H1 (cell line): ENCODE measurements around the gene KCNN4. TPM values are rescaled to one million over a fixed set of nuclear protein-coding genes. Genes with fewer than 3 reads are reported as not detected.

Source experiments
- CEBPB ChIP-seq: IDR thresholded peaks from 2 replicates; pipeline ENCODE4 v1.6.1; 2012; ENCODE audit warnings: low read depth, low read length
- EP300 ChIP-seq, 2 experiments: IDR thresholded peaks; 1 replicate in 1 of 2; 2 replicates in 1 of 2; pipeline ENCODE4 v1.6.1; 2011 to 2012; ENCODE audit warnings: low read depth in 2 of 2, low read length in 2 of 2, mild to moderate bottlenecking in 2 of 2, borderline replicate concordance in 1 of 2, inconsistent platforms in 1 of 2, moderate library complexity in 1 of 2
- GTF2F1 ChIP-seq: IDR thresholded peaks from 2 replicates; pipeline ENCODE4 v1.6.1; 2012; ENCODE audit warnings: low read depth, low read length, improper control_type of control experiment, borderline replicate concordance
- JUN ChIP-seq: IDR thresholded peaks from 2 replicates; pipeline ENCODE4 v1.6.1; 2011; ENCODE audit warnings: low read depth, mild to moderate bottlenecking, improper control_type of control experiment, low read length
- JUND ChIP-seq: IDR thresholded peaks from 2 replicates; pipeline ENCODE4 v1.6.1; 2011; ENCODE audit warnings: mild to moderate bottlenecking, improper control_type of control experiment, low read length
- RFX5 ChIP-seq: IDR thresholded peaks from 2 replicates; pipeline ENCODE4 v1.6.1; 2011; ENCODE audit warnings: low read depth, low read length, improper control_type of control experiment, borderline replicate concordance
- SUZ12 ChIP-seq: fragments of 200-600 bp; sonication (generic); IDR thresholded peaks from 2 replicates; pipeline ENCODE4 v1.6.1; 2012; ENCODE audit warnings: mild to moderate bottlenecking, inconsistent platforms, low read length, moderate library complexity, mixed read lengths
- polyA plus RNA-seq, 7 experiments: library from polyadenylated mRNA; depleted of rRNA in 3 of 7; stranded (reverse) in 5 of 7; unstranded in 2 of 7; fragments of >200 nt in 5 of 7; fragments of 200-250 nt in 2 of 7; gene quantifications; 1 replicate in 5 of 7; 2 replicates in 1 of 7; 4 replicates in 1 of 7; pipeline versions ENCODE4 v1.2.1 to v1.2.3, GENCODE V29; 2011 to 2013; ENCODE audit warnings: missing spikeins in 2 of 7, mixed read lengths in 2 of 7
- total RNA-seq: library from RNA; stranded (reverse); fragmentation: NEBNext Ultra II Directional; extraction: Animal tissue kit (Norgen Biotek cat#: 25700); gene quantifications from 2 replicates; pipeline ENCODE4 v1.2.1, GENCODE V29; 2021
- TF ChIP-seq, protein P1 (sequence below): fragments of 300-600 bp; sonication (generic); IDR thresholded peaks from 2 replicates; pipeline ENCODE4 v1.7.1; 2012; ENCODE audit warnings: low read length, moderate library complexity, mild to moderate bottlenecking, inconsistent platforms; ENCODE audit not compliant: insufficient replicate concordance

The KCNN4 gene
- total and polyA plus RNA-seq, 2 of the 8 experiments (the other 6 are each of a cell fraction or from before 2014, with no cell fraction given): 0.78 to 1.5 TPM

DNA sequence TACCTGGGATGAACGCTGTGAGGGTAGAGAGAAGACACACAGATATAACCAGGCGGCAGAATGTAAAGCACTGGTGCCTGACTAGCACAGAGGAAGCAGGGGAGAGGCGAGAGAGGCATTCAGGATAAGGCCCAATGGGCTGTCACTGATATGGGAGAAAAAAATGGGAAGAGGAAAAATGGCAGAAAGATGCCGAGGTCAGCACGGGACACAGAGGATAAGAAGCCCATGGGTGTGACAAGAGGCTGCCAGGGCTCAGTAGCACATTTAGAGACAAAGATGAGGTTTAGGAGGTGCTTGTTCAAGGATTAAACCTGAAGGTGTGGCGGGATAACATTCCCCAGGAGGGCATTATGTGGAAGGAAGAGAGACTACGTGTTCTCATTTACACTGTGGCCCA is 31.6 kb downstream of the KCNN4 start (continued):
- TF ChIP-seq, protein P1, sequence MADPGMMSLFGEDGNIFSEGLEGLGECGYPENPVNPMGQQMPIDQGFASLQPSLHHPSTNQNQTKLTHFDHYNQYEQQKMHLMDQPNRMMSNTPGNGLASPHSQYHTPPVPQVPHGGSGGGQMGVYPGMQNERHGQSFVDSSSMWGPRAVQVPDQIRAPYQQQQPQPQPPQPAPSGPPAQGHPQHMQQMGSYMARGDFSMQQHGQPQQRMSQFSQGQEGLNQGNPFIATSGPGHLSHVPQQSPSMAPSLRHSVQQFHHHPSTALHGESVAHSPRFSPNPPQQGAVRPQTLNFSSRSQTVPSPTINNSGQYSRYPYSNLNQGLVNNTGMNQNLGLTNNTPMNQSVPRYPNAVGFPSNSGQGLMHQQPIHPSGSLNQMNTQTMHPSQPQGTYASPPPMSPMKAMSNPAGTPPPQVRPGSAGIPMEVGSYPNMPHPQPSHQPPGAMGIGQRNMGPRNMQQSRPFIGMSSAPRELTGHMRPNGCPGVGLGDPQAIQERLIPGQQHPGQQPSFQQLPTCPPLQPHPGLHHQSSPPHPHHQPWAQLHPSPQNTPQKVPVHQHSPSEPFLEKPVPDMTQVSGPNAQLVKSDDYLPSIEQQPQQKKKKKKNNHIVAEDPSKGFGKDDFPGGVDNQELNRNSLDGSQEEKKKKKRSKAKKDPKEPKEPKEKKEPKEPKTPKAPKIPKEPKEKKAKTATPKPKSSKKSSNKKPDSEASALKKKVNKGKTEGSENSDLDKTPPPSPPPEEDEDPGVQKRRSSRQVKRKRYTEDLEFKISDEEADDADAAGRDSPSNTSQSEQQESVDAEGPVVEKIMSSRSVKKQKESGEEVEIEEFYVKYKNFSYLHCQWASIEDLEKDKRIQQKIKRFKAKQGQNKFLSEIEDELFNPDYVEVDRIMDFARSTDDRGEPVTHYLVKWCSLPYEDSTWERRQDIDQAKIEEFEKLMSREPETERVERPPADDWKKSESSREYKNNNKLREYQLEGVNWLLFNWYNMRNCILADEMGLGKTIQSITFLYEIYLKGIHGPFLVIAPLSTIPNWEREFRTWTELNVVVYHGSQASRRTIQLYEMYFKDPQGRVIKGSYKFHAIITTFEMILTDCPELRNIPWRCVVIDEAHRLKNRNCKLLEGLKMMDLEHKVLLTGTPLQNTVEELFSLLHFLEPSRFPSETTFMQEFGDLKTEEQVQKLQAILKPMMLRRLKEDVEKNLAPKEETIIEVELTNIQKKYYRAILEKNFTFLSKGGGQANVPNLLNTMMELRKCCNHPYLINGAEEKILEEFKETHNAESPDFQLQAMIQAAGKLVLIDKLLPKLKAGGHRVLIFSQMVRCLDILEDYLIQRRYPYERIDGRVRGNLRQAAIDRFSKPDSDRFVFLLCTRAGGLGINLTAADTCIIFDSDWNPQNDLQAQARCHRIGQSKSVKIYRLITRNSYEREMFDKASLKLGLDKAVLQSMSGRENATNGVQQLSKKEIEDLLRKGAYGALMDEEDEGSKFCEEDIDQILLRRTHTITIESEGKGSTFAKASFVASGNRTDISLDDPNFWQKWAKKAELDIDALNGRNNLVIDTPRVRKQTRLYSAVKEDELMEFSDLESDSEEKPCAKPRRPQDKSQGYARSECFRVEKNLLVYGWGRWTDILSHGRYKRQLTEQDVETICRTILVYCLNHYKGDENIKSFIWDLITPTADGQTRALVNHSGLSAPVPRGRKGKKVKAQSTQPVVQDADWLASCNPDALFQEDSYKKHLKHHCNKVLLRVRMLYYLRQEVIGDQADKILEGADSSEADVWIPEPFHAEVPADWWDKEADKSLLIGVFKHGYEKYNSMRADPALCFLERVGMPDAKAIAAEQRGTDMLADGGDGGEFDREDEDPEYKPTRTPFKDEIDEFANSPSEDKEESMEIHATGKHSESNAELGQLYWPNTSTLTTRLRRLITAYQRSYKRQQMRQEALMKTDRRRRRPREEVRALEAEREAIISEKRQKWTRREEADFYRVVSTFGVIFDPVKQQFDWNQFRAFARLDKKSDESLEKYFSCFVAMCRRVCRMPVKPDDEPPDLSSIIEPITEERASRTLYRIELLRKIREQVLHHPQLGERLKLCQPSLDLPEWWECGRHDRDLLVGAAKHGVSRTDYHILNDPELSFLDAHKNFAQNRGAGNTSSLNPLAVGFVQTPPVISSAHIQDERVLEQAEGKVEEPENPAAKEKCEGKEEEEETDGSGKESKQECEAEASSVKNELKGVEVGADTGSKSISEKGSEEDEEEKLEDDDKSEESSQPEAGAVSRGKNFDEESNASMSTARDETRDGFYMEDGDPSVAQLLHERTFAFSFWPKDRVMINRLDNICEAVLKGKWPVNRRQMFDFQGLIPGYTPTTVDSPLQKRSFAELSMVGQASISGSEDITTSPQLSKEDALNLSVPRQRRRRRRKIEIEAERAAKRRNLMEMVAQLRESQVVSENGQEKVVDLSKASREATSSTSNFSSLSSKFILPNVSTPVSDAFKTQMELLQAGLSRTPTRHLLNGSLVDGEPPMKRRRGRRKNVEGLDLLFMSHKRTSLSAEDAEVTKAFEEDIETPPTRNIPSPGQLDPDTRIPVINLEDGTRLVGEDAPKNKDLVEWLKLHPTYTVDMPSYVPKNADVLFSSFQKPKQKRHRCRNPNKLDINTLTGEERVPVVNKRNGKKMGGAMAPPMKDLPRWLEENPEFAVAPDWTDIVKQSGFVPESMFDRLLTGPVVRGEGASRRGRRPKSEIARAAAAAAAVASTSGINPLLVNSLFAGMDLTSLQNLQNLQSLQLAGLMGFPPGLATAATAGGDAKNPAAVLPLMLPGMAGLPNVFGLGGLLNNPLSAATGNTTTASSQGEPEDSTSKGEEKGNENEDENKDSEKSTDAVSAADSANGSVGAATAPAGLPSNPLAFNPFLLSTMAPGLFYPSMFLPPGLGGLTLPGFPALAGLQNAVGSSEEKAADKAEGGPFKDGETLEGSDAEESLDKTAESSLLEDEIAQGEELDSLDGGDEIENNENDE: no peak
- TF ChIP-seq CEBPB (no peak), JUN (no peak), RFX5 (no peak), JUND (no peak), GTF2F1 (no peak), SUZ12 (no peak), EP300 (IDR thresholded peaks at IDR 0.05; ENCODE audit: borderline replicate concordance in 1 of 2, low read depth in 2 of 2, low read length in 2 of 2) (no peak)
